Activated CD4-positive, alpha-beta T cell treated with anti-CD3 and anti-CD28 coated beads, Interleukin-2, amount 50 U/mL, for 1 hour (primary cell): ENCODE data around the gene JUP.
"Not testable (repeated sequence)": the region's sequence is repeated elsewhere in the genome, so short reads cannot be mapped to it uniquely, and the experiment has no call there.

Experiments
- DNase-seq: peaks from one replicate; pipeline ENCODE4 v3.0.0-alpha.2; 2020

JUP gene

GRCh38 chr17:41786227-41787020 lies at the start of gene JUP:
Gene JUP, minus strand, starts transcription at chr17:41786711. Its CDS starts 14,857 bp downstream, at chr17:41771854.
- peak; percentile 89 for DNase-seq

GRCh38 chr17:41835800-41836549 lies 49.5 kb upstream of the JUP start, which contains the start of gene NT5C3B:
Gene NT5C3B, minus strand, starts transcription at chr17:41836232. Its CDS starts 39 bp downstream, at chr17:41836193.
- DNase-seq, result peak; percentile 38

- no peak for DNase-seq
Observed at GRCh38 chr17:41835214-41835799, 48.8 kb upstream of the JUP start.

- DNase-seq, result not testable (repeated sequence)
Observed at GRCh38 chr17:41829961-41830360, 43.5 kb upstream of the JUP start.

- no peak for DNase-seq
Observed at GRCh38 chr17:41825175-41825845, 38.8 kb upstream of the JUP start.

- DNase-seq, result no peak
Observed at GRCh38 chr17:41824086-41824485, 37.6 kb upstream of the JUP start.

GRCh38 chr17:41823580-41823979 lies 37.1 kb upstream of the JUP start:
- DNase-seq, result no peak

- DNase-seq, result no peak
Observed at GRCh38 chr17:41823141-41823524, 36.6 kb upstream of the JUP start.

GRCh38 chr17:41822216-41823140 lies 36.0 kb upstream of the JUP start:
- DNase-seq, result no peak

- DNase-seq, result no peak
Observed at GRCh38 chr17:41821776-41822175, 35.3 kb upstream of the JUP start.

GRCh38 chr17:41818024-41818423 lies 31.5 kb upstream of the JUP start:
- no peak for DNase-seq

- DNase-seq, result no peak
Observed at GRCh38 chr17:41816637-41817320, 30.3 kb upstream of the JUP start.

- DNase-seq, result no peak
Observed at GRCh38 chr17:41814195-41814594, 27.7 kb upstream of the JUP start.

GRCh38 chr17:41813699-41814124 lies 27.2 kb upstream of the JUP start:
- no peak for DNase-seq

- DNase-seq, result no peak
Observed at GRCh38 chr17:41813152-41813680, 26.7 kb upstream of the JUP start.

- DNase-seq, result peak; percentile 36
Observed at GRCh38 chr17:41812381-41813151, 26.1 kb upstream of the JUP start, which contains the start of gene FKBP10. Gene FKBP10, plus strand, starts transcription at chr17:41813004. Its CDS starts 31 bp downstream, at chr17:41813035.

- DNase-seq, result peak; percentile 71
Observed at GRCh38 chr17:41811549-41812380, 25.3 kb upstream of the JUP start, which contains the start of gene P3H4. Gene P3H4, minus strand, starts transcription at chr17:41811949. Its CDS starts 34 bp downstream, at chr17:41811915.

- no peak for DNase-seq
Observed at GRCh38 chr17:41810659-41811548, 24.4 kb upstream of the JUP start.
